ENCODE data around the gene LMBR1. TPM values are rescaled to one million over a fixed set of nuclear protein-coding genes. Genes with fewer than 3 reads are reported as not detected.

The LMBR1 gene
- total RNA-seq, 2 donors from 2014 or later: 38.7 to 48.0 TPM

DNA sequence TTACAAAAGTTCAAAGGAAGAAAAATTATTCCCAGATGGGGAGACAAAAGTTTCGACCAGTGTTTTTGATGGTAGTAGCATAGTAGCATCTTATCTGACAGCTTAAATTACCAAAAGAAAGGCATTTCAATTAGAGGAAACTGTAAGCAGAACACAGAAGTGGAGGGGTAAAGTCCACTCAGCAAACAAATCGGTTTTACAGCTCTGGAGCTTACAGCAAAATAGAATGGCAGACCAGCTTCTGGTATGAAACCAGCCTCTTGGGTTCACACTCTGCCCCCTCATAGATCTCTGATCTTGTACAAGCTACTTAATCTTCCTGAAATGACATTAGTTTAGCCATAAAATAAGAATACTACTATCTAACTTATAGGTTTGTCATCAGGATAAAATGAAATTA, 133.8 kb downstream of the LMBR1 start:
- Mint-ChIP-seq H3K9me3 (peaks cover 8% of the 10 kb centered on the region), H3K4me3 (no peak overlapping the region), H3K27me3 (no peaks in the 10 kb centered on the region), H3K27ac (no peak overlapping the region), H3K36me3 (ENCODE audit: low read depth) (peaks cover 51% of the 10 kb centered on the region), H3K4me1 (peaks cover 11% of the 10 kb centered on the region)
- no peak for ATAC-seq (replicated peaks)

DNA sequence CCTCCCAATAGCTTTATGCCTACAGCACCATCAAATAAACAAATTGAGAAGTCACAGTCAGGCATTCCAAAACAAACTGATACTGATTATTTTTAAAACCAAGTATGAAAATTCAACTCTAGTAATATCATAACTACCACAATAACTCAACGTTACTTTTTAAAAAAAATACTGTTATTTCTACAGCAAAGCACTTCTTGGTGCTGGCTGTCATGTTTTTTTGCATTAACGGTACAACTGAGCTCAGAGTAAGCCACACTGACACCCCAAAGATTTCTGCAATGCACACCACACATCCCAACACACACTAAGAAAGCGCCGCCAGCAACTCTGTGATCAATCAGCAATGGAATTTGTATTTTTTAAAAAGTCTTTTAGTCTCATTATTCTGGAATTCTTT, 138.8 kb downstream of the LMBR1 start:
- ATAC-seq (replicated peaks): peak; percentile 37
- Mint-ChIP-seq H3K27ac (no peak overlapping the region), H3K27me3 (no peaks in the 10 kb centered on the region), H3K36me3 (ENCODE audit: low read depth) (peaks cover 22% of the 10 kb centered on the region), H3K4me3 (peak overlapping the region; percentile 22), H3K9me3 (no peaks in the 10 kb centered on the region), H3K4me1 (peaks cover 13% of the 10 kb centered on the region)

- Mint-ChIP-seq H3K4me1 (peaks cover 13% of the 10 kb centered on the region), H3K27me3 (no peaks in the 10 kb centered on the region), H3K36me3 (ENCODE audit: low read depth) (peaks cover 17% of the 10 kb centered on the region), H3K9me3 (no peaks in the 10 kb centered on the region), H3K4me3 (peak overlapping the region; percentile 22), H3K27ac (no peak overlapping the region)
- no peak for ATAC-seq (replicated peaks)
These were observed 139.4 kb downstream of the LMBR1 start for GRCh38 chr7:156753630-156754029.

DNA sequence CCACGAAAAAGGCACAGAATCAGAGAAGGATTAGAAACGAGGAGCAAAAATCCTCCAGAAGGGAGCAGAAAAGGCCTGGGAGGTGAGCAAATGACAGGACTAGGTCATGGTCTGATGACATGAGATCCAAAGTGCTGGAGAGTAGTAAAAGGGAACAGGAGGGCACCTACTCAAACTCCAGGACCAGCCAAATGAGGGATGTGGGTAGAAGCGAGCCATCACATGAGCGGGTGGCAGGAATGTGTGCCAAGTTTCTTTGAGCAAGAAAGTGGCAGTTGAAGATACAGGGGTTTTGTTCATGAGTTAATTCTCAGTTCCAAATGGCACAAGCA, 139.8 kb downstream of the LMBR1 start:
- H3K27me3 Mint-ChIP-seq: no peaks in the 10 kb centered on the region
- no peak overlapping the region for H3K4me3 Mint-ChIP-seq
- peaks cover 13% of the 10 kb centered on the region for H3K4me1 Mint-ChIP-seq
- no peak for ATAC-seq (replicated peaks)
- no peaks in the 10 kb centered on the region for H3K9me3 Mint-ChIP-seq
- H3K36me3 Mint-ChIP-seq (ENCODE audit: low read depth): peaks cover 13% of the 10 kb centered on the region
- H3K27ac Mint-ChIP-seq: no peak overlapping the region

DNA sequence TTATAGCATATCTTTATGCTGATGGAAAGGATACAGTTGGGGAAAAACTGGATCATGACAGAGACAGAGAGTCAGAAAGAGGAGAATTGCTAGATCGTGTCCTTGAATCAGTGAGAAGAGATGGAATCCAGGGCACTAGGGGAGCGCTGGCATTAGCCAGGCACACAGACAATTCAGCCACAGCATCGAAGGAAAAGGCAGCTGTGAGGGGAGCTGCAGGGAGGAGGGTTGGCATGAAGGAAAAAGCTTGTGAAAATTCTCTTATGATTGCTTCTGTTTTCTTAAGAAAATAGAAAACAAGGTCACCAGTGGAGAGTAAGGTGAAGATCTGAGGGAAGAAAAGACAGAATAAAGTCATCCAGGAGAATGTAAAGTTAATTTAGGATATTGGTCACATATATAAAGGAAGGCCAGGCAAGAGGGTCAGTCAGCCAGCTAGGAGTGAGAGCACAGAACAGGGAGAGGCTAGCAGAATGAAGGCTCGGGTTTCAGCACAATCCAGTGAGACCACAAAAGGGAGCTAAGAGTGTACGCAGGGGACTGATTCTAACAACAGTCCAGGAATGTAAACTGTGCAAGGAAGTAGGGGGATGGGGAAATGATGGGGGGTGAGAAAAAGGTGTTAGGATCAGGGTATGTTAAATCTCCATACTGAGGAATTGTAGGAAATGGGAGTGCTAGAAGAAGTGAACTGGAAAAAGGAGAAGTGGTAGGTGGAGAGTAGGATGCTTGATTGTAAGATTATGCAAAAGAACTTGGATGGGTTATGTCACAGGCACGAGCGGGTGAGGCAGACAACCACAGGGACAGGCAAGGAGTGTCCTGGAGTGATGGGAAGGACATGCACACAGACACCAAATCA, 140.4 kb downstream of the LMBR1 start:
- no peak for ATAC-seq (replicated peaks)
- peaks cover 13% of the 10 kb centered on the region for H3K4me1 Mint-ChIP-seq
- H3K9me3 Mint-ChIP-seq: no peaks in the 10 kb centered on the region
- no peaks in the 10 kb centered on the region for H3K27me3 Mint-ChIP-seq
- H3K4me3 Mint-ChIP-seq: no peak overlapping the region
- H3K36me3 Mint-ChIP-seq (ENCODE audit: low read depth): peaks cover 11% of the 10 kb centered on the region
- no peak overlapping the region for H3K27ac Mint-ChIP-seq

DNA sequence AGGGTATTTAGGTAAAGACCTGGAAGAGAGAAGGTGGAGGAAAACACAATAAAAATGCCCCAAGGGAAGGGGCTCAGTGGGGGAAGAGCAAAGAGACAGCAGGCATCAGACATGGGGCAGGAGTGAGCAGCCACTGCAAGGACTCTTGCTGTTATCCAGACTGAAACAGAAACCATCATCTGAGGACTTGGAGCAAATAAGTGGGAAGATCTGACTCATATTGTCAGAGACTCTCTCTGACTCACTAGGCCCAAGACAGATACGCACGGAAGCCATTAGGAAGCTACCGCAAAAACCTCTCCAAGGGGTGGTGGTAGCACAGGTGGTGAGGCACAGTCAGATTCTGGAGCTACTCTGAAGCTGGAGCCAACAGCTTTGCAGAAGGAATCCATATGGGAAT, 141.7 kb downstream of the LMBR1 start:
- H3K4me1 Mint-ChIP-seq: peaks cover 13% of the 10 kb centered on the region
- H3K4me3 Mint-ChIP-seq: no peak overlapping the region
- no peaks in the 10 kb centered on the region for H3K27me3 Mint-ChIP-seq
- no peak overlapping the region for H3K27ac Mint-ChIP-seq
- H3K9me3 Mint-ChIP-seq: no peaks in the 10 kb centered on the region
- ATAC-seq (replicated peaks): peak; percentile 93
- H3K36me3 Mint-ChIP-seq (ENCODE audit: low read depth): peaks cover 11% of the 10 kb centered on the region

DNA sequence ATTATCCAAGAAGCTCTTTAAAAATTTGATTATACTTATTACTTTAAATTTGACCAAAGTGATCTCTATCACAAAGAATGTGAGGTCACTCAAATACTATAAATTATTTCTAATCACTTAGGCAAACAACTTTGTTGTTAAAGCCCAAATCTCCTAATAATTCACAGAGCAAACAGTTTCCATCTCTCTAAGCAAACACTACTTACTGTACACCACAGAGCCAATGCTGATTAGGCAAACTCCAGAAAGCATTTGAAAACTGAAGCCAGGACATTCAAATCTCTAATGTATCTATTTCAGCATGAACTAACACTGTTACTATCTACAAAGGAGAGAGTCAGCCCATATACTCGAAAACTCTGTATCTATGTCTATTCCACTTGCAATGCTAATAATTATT, 145.3 kb downstream of the LMBR1 start:
- no peak overlapping the region for H3K4me3 Mint-ChIP-seq
- H3K4me1 Mint-ChIP-seq: no peaks in the 10 kb centered on the region
- H3K9me3 Mint-ChIP-seq: no peaks in the 10 kb centered on the region
- no peaks in the 10 kb centered on the region for H3K27me3 Mint-ChIP-seq
- no peak for ATAC-seq (replicated peaks)
- peaks cover 20% of the 10 kb centered on the region for H3K36me3 Mint-ChIP-seq (ENCODE audit: low read depth)
- H3K27ac Mint-ChIP-seq: no peak overlapping the region

DNA sequence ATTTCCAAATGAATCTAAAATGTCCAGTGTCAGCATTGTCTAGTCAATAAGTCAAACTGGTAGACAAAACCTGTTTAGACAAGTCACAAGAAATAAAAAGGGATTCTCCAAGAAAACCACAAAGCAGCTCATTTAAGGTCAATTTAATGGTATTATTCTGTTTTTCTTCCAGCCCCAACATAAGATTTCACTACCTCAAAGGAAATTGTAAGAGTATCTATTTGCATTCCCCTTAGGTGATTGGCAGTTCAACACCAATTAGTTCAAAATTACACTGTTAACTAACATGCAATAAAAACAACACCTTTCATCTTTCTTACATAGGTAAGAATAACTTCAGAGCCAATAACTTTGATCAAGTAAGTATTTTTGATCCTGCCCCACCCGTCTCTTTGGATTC, 146.1 kb downstream of the LMBR1 start:
- Mint-ChIP-seq H3K27me3 (no peaks in the 10 kb centered on the region), H3K27ac (no peak overlapping the region), H3K4me3 (no peak overlapping the region), H3K9me3 (no peaks in the 10 kb centered on the region), H3K36me3 (ENCODE audit: low read depth) (peaks cover 28% of the 10 kb centered on the region), H3K4me1 (no peaks in the 10 kb centered on the region)
- ATAC-seq (replicated peaks): no peak

- no peaks in the 10 kb centered on the region for H3K4me1 Mint-ChIP-seq
- no peak for ATAC-seq (replicated peaks)
- H3K27me3 Mint-ChIP-seq: no peaks in the 10 kb centered on the region
- peaks cover 57% of the 10 kb centered on the region for H3K36me3 Mint-ChIP-seq (ENCODE audit: low read depth)
- H3K27ac Mint-ChIP-seq: no peak overlapping the region
- H3K4me3 Mint-ChIP-seq: no peak overlapping the region
- H3K9me3 Mint-ChIP-seq: peaks cover 19% of the 10 kb centered on the region
These were observed 153.4 kb downstream of the LMBR1 start for GRCh38 chr7:156739596-156739995.

DNA sequence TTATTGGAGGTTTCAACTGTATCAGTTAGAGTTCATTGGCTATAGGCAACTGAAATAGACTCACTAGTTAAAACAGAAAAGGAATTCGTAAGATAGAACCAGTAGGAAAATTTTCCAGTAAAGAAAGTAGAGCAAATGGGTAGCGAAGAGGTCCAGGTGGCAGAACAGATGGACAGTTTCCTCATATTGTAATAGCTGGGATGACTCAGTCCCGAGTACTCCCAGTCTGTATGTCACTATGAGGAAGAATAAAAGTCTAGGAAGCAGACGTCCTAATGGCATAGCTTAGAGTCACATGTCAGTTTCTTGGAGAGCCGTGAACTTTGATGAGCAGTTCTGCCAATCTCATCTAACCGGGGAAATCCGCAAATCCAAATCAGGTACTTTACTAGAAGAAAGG, 157.1 kb downstream of the LMBR1 start:
- Mint-ChIP-seq H3K4me1 (peaks cover 4% of the 10 kb centered on the region), H3K9me3 (peaks cover 16% of the 10 kb centered on the region), H3K27ac (no peak overlapping the region), H3K36me3 (ENCODE audit: low read depth) (peaks cover 71% of the 10 kb centered on the region), H3K27me3 (no peaks in the 10 kb centered on the region), H3K4me3 (no peak overlapping the region)
- ATAC-seq (replicated peaks): no peak

GRCh38 chr7:156733638-156734037, 159.3 kb downstream of the LMBR1 start:
- peaks cover 15% of the 10 kb centered on the region for H3K9me3 Mint-ChIP-seq
- no peaks in the 10 kb centered on the region for H3K27me3 Mint-ChIP-seq
- no peak for ATAC-seq (replicated peaks)
- no peak overlapping the region for H3K27ac Mint-ChIP-seq
- H3K4me3 Mint-ChIP-seq: no peak overlapping the region
- peaks cover 71% of the 10 kb centered on the region for H3K36me3 Mint-ChIP-seq (ENCODE audit: low read depth)
- peaks cover 4% of the 10 kb centered on the region for H3K4me1 Mint-ChIP-seq

GRCh38 chr7:156732091-156732625, 160.8 kb downstream of the LMBR1 start:
- peaks cover 7% of the 10 kb centered on the region for H3K9me3 Mint-ChIP-seq
- H3K36me3 Mint-ChIP-seq (ENCODE audit: low read depth): peaks cover 72% of the 10 kb centered on the region
- no peak overlapping the region for H3K4me3 Mint-ChIP-seq
- ATAC-seq (replicated peaks): no peak
- peaks cover 4% of the 10 kb centered on the region for H3K4me1 Mint-ChIP-seq
- H3K27me3 Mint-ChIP-seq: no peaks in the 10 kb centered on the region
- H3K27ac Mint-ChIP-seq: no peak overlapping the region

DNA sequence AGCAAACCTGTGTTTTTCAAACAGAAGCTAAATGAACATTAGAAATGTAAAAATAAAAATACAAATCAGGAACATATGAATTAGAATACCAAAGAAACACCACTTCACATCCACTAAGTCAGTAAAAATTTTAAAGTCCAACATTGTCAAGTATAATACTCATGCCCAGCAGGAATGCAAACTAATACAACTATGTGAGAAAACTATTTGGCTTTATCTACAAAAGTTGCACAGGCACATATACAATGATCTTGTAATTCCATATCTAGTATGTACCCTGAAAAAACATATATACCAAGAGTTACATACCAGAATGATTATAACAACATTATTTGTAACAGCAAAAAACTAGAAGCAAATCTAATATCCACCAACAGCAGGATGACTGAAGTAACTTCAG, 161.3 kb downstream of the LMBR1 start:
- ATAC-seq (replicated peaks): no peak
- no peaks in the 10 kb centered on the region for H3K27me3 Mint-ChIP-seq
- H3K9me3 Mint-ChIP-seq: peaks cover 6% of the 10 kb centered on the region
- peaks cover 4% of the 10 kb centered on the region for H3K4me1 Mint-ChIP-seq
- no peak overlapping the region for H3K4me3 Mint-ChIP-seq
- no peak overlapping the region for H3K27ac Mint-ChIP-seq
- H3K36me3 Mint-ChIP-seq (ENCODE audit: low read depth): peaks cover 69% of the 10 kb centered on the region

- ATAC-seq (replicated peaks): no peak
- no peak overlapping the region for H3K27ac Mint-ChIP-seq
These were observed 167.0 kb downstream of the LMBR1 start for GRCh38 chr7:156725936-156726335.

GRCh38 chr7:156725073-156725472, 167.9 kb downstream of the LMBR1 start:
- Mint-ChIP-seq H3K27ac (no peak overlapping the region), H3K9me3 (no peaks in the 10 kb centered on the region), H3K4me1 (no peaks in the 10 kb centered on the region), H3K4me3 (no peak overlapping the region), H3K27me3 (no peaks in the 10 kb centered on the region), H3K36me3 (ENCODE audit: low read depth) (peaks cover 24% of the 10 kb centered on the region)
- no peak for ATAC-seq (replicated peaks)

More at GRCh38 chr7:156725936-156726335, 167.0 kb downstream of the LMBR1 start:
- H3K9me3 Mint-ChIP-seq: no peaks in the 10 kb centered on the region
- H3K27me3 Mint-ChIP-seq: no peaks in the 10 kb centered on the region
- no peak overlapping the region for H3K4me3 Mint-ChIP-seq
- H3K4me1 Mint-ChIP-seq: no peaks in the 10 kb centered on the region
- H3K36me3 Mint-ChIP-seq (ENCODE audit: low read depth): peaks cover 26% of the 10 kb centered on the region
